ENCODE data around the gene ZNF516.

ZNF516 gene

DNA sequence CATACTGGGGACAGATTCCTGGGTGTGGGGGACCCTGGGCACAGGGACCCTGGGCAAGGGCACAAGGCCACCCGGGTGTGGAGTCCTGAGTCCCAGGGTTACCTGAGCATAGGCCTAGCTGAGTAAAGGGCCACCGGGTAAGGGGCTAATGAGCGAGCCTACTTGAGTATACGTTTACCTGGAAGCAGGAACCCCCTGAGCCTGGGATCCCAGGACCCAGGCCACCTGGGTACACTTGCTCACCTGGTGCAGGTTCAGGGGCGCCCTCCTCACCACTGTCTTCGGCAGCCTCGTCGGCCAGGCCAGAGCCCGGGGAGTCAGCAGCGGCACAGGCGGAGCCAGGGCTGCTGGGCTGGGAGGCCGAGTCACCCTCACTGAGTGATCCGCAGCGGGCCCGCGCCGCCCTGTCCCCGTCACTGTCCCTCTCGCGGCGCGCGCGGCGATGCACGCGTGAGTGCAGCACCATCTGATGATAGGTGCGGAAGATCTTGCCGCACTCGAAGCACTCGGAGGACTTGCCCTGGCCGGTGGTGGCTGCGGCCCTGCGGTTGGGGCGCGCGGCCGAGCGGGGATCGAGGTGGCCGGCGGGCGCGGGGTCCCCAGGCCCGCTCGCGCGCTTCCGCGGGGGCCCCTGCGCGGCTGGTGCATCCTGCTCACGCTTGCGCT lies 53.9 kb downstream of the ZNF516 start:
- DNase-seq = no peak

DNA sequence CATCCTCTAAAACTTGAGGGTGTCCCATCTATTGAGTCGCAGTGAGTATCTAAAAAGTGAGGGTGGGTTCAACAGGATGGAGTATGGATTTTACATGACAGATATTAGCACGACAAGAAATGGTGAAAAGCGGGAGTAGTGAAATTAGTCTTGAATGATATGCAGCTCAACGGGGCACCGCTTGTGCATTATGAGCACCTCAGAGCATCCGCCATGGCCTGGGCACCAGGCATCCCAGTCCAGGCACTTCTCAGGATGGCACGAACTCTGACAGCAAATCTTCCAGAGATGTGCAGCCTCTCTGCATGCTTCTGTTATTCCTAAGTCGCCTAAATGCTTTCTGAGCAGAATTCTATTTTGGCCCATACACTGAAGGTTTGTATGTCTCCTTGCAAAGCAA lies 57.1 kb downstream of the ZNF516 start:
- no peak for DNase-seq

DNA sequence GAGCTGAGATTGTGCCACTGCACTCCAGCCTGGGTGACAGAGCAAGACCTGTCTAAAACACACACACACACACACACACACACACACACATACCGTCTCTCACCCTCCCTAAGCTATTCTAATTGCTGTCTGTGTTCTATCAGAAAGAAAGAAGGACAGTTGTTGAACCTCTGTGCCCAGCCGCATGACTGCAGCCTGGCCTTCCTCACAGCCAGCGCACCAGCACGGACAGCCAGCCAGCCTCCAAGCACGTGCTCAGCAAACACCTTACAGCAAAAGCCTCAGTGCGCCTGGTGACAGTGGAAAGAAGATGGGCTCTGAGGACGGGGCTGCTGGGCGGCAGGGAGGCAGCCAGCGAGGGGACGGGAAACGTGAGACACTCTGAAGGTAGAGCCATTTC lies 58.0 kb downstream of the ZNF516 start:
- no peak for DNase-seq

DNA sequence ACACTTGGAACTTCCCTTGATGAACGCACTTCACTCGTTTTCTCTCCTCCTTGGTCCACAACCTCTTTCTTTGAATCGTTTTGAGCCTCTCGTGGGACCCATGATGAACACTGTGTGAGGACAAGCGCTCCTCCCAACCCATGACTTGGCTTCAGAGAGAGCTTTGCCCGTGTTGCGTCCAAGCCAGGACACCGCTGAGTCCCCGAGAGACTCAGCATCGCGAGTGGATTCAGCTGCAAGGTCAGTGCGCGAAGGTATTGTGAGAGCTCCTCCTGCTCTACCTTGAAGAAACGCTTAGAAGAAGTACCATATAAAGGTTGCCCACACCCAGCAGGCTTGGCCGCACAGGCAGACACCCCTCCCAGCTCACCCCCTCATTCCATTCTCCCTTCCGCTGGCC lies 58.7 kb downstream of the ZNF516 start:
- DNase-seq = no peak

DNA sequence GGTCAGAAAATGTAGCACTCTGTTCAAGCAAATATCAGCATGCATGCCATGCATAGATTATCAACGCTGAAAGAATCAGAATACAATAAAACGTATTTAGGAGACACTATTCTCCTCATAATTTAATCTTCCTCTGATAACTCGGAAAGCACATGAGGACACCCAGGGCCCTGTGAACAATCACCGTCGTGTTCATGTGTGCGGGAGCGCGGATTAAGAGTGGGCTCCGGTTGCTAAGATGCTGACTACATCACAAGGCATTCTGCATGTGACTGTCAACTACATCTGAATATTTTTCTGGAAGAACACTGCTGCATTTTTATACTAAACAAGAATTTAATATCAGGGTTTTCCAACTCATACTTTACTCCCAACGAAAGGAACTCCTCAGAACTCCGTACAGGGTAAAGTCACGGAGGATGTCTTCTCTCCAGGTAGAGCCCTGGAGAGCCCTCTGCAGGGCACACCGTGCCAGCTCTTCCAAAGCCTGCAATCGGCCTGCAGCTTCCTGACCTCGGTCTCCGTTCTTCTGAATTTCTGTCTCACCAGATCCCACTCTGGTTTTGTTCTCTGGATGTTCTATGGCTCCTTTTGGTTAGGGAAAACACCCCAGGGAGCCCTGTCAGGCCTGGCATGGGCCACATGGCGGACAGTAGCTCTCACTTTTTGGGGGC lies 59.6 kb downstream of the ZNF516 start:
- no peak for DNase-seq

DNA sequence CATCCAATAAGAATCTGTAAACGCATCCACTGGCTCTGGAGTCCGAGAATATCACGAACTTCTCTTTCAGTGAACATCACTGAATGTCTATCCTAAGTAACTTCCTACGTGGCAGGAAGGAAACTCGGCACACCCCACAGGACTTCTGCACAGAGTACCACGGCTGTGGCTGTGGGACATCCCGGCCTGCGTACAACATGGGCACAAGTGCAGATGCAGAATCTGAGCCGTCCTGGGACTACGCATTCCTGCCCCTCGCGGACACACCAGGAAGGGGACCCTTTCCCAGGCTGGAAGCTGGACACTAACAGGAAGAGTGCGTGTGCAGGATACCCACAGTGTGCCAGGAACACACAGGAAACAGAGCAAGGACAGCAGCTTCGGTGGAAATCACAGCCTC lies 60.6 kb downstream of the ZNF516 start:
- DNase-seq = no peak

DNA sequence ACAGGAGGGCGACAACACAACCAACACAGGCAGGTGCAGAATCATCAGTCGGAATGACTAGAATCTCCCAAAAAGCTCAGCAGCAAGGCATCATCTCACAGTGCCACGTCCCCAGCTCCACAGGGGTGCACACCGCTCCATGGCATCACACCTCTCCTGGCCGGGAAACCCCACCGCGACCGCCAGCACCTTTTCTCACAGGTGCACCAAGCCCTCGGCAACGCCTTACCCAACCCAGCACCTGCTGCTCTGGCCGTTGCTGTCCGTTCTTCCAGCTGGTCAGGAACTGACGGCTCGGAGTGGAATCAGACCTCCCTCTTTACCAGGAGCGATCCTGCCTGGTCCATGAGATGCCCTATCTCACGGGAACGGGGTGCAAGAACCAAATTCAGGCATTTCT lies 61.3 kb downstream of the ZNF516 start:
- DNase-seq = no peak

DNA sequence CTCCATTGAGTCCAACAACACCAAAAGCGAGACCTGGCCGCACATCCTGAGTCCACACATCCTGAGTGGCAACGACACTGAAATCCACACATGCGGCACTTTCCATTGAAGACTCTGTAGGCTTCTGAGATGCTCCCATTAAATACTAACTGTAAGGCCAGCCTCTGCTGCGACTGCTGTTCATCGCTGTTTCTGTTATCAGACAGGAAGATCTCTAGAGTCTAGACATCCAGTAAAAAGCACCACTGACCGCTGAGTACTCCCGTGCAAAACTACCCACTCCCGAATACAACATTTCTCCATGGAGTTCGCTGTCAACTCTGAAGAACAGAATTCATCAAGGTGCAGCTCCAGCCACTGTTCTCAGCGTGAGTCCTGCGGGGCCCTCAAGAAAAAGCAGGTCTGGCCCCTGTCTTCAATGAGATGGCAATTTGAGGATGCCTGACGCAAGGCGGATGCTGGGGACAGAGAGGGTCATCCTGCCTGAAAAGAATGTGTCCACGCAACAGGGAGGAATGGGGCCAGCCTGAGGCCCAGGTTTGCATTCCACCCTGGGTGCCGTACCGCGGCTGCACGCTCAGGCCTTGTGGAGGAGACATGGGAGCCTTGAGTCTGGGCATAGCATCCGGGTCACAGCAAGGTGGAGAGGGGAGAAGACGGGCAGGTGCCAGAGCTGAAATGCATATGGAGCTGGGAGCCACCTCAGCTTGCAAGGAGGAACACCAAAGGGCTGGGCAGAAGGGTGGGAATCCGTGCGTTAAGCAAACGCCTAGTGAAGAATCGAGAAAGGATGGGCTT lies 61.9 kb downstream of the ZNF516 start:
- no peak for DNase-seq

DNA sequence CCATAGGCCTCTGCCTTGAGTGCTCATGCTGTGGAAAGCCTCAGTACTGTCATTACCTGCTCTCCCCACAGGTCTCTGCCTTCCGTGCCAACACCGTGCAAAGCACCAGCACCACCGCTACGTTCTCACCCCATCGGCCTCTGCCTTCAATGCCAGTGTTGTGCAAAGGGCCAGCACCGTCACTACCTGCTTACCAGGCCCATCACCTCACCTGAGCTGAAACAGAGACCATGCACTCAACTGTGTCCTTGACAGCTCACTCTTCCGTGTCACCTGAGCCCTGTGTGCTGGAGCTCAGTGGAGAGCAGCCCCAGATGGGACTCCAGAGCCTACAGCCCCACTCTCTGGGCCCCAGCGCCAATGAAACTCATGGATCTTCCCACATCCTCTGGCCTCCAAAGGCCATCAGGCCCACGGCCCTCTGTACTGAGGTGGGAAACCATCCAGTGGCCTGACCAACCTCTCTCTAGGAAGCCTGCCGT lies 62.7 kb downstream of the ZNF516 start:
- no peak for DNase-seq

DNA sequence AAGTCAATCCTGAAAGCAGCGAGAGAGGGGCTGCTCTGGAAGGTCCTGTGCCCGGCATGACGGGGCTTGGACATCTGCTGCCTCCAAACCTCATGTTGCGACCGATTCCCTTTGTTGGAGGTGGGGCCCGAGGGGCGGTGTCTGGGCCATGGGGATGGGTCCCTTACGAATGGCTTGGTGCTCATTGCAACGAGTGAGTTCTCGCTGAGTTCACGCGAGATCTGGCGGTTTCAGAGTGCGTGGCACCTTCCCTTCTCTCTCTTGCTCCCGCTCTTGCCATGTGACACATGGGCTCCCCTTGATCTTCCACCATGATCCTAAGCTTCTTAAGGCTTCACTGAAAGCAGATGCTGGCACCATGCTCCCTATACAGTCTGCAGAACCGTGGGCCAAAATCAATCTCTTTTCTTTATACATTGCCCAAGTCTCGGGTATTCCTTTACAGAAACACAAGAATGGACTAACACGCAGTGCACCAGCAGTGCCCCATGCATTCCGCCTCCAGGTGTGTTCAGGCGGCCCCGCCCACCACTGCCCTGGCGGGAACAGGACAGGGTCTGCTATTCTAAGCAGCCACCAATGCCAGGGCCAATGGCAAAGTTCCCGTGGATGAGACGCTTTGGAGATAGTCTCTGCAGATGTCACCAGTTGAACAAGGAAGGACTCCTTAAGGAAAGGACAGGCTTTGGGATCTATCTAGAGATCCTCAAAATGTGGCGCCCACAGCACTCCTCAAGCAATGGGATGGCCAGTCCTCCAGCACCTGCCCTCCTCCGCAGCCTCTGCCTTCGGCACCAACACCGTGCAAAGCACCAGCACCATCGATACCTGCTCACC lies 63.4 kb downstream of the ZNF516 start:
- no peak for DNase-seq

DNA sequence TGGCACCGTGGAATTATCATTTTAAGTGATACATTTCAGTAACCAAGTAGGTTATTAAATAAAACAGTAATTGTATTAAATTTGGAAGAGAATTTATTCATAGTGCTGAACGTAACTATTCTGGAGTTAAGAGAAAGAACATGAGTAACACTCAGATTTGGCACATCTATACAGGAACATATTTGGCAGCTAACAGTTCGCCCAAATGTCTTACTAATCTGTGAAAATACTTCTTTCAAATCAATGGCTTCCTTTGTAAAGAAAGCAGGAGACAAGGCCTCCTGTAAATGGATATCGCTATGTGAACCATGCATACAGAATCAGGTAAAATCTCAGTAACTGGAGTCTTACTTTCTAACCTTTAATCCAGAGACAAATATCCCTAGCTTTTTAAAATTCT lies 64.4 kb downstream of the ZNF516 start:
- no peak for DNase-seq

DNA sequence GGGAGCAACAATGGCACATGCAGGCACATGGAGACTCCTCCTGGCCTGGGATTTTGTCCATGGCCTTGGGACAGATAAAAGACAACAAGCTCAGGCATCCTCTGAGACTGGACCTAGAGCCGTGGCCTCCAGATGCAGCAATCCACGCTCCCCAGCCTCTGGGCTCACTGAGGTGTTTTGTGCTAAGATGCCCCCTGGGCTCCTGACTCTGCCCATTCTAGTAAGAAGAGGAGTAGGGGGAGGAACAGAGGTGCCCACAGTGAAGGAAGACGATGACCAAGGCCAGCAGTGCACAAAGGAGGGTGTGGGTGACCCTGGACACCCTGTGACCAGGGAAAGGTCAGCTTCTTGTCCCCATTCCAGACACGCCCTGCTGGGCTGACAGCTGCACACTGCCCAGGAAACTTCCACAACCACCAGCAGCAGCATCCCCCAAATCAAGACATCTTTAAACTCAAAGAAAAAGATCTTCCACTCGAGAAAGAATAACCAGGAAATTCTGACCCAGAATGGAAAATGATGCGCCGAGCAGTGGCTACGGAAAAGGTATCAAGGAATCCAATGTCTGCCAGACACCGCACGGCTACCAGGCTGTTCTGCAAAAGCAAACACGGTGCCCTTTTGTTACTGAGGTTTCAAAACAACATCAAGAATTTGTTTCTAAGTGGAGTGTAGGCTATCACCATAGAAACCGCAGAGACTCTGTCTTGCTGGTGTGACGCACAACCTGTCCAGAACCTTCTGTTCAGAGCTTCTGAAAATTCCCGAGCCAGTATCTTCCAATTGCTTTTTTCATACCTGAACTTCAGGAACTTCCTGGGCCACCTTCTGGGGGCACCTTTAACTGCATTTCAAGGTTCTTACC lies 65.5 kb downstream of the ZNF516 start:
- DNase-seq = no peak

DNA sequence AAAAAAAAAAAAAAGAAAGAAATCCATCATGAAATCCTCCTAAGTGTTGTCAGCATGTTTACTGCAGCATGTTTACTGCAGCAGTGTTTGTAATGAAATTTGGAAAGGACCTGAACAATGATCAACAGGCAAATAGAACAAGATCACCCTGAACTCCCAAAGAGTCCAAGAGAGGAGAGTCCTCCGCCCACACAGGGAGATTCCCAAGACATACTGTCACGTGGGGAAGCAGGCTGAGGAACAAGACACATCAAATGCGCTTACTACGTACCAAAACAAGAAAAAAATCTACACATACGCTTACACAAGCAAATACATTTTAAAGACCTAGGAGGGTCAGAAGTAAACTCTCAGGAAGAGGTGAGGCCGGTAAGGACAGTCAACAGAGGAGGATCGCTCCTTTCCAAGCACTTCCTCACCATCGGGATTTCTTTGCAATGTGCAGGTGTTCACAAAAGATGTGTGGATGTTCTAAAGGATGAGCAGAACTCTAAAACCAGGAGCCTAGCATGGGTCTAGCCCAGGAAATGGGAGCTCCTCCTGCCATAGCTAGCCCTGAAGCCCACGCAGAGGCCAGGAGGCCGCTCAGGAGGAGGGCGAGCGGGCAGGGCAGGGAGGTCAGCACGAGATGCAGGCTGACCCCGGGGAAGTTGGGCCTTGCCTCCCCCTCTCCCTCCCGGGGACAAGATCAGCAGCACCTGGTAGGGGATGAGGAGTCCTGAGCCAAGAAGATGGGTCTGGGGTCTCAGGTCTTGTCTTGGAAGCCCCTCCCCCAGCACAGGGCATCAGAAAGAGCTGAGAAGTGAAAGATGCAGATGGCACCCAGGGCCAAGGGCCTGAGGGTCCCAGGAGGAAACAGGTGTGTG lies 66.4 kb downstream of the ZNF516 start:
- DNase-seq = no peak

DNA sequence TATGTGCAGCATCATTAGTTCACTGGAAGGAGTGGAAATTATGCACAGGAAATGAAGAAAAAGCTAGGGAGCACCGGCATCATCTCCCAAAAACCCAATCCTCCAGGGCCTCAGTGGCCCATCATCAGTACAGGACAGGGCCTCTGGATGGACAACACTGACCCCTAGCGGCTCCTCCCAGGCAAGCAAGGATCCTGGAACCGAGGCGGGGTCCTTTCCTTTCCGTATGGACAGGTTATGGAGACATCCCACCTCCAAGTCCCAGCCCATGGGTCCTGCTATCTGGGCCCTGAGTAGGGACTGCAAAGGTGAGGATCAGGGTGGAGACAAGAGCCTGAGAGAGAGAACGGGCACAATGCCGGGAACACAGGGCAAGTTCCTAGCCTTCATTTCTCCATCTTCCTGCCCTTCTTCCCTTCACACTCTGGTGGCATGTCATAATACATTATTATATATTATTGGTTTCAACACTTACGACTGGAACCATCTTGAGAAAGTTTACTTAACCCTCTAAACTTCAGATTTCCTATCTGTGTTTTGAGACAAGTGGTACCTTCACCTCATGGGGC lies 68.2 kb downstream of the ZNF516 start:
- DNase-seq = no peak

DNA sequence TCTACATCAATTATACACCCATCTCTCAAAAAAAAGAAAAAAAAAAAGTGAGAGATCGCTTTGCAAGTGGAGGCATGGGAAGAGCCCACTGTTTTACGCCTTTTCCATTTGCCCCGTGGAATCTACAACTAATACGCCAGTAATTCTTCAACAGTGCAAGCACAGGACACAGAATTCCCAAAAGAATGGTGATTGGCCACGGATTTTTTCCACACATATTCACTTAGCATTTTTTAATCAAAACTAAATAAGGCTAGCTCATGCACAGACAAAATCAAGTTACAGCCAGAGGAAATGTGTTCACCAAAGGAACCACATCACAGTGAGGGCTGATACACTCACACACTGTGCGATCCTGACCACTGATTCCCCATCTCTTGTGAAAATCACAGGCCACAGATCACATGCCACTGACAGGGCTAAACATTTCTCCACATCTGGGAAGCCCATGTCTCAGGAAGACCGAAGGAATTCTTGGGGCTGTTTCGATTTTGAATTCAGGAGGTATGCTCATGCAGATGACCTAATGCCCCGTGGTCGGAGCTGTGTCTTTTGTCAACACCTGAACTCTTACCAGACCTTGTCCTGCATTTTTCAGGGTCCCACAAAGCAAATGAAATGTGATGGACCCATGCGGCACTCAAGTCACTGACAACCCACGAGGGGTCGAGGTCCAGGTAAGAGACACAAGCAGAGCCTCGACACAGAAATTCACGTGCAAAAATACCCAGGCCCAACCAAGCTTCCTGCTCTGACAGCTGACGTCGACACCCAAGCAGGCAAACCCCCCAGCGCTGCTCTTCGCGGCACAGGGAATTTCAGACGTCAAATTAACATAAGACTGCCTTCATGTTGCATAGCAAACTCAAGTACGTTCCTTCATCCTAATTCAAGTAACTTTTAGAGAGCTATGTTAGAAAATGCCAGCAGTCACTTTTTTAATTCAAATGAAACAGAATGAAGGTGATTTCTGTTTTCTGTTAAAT lies 69.6 kb downstream of the ZNF516 start:
- no peak for DNase-seq

DNA sequence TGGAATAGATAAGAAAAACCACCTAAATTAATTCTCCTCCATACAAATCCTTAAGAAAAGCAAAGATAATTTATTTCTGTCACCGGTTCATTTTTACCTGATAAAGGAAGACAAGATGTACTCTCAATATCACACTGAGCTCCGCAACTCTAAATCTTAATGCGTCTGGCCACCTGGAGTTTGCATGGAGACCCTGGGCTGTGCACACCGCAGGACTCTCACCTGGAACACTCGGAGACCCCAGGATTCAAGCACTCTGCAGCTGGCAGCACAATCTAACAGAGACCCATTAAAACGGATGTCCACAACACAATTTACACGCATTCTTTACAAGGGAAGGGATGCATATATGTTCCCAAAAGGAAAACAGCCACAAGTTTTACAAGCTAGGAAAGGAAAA lies 72.2 kb downstream of the ZNF516 start:
- no peak for DNase-seq

DNA sequence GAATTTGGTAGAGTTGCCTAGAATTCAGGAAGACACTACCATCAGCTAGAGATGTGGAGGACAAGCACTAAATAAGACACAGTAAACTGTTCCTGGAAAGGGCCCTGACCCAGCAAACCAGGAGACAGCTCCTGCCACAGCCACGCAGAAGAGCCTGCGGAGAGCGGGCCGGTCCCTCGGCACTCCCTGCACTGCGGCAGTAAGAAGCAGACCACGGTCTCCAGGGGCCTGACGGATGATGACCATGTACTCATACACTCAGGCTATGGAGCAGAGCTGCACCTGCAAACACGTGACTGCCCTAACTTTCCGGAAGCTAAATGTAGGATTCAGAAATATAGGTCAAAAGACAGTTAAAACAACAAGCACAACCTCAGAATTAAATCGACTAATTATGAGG lies 72.9 kb downstream of the ZNF516 start:
- no peak for DNase-seq

DNA sequence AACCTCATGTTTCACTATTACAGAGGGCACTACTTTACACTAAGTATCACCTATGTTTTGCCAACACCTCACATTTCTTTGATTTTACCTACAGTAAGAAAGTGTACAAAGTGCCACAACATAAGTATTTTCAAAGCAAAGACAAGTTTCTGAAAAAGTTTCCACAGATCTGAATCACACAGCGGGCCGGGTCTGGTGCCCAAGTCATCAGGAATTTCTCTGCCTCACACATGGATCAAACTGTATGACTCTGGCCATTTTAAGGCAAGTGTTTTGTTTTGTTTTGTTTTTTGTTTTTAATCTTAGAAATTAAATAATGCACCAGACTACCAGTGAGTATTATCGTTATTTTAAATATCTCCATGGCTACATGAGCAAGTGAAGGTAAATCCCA lies 73.4 kb downstream of the ZNF516 start:
- DNase-seq = no peak
